Kidney (tissue), 14 donors: ENCODE data around the gene MRPL34. TPM values are rescaled to one million over a fixed set of nuclear protein-coding genes. Genes with fewer than 3 reads are reported as not detected.

Experiments
- DNase-seq, 5 donors: peaks; one replicate each; pipeline ENCODE4 v3.0.0-alpha.2; 2013 to 2020
- FAIRE-seq: peaks from 2 replicates; lab custom pipeline; 2012; peaks lifted over from hg19 to GRCh38; lab: Jason Lieb, UNC
- H3K27ac ChIP-seq, 2 donors: one replicate each; pipeline ENCODE4 v1.7.0; 2013; ENCODE audit warnings: low read depth in 2 of 2, low read length in 2 of 2, inconsistent platforms in 1 of 2
- H3K27me3 ChIP-seq: one replicate; pipeline ENCODE4 v1.7.1; 2013; ENCODE audit warnings: low read length, inconsistent platforms; ENCODE audit not compliant: control insufficient read depth, insufficient read depth
- H3K36me3 ChIP-seq, 3 donors: one replicate each; pipeline versions ENCODE4 v1.7.0 to v1.7.1; 2013; ENCODE audit warnings: low read length in 3 of 3, control low read depth in 1 of 3, inconsistent platforms in 1 of 3; ENCODE audit not compliant: insufficient read depth in 3 of 3, control insufficient read depth in 2 of 3
- H3K4me1 ChIP-seq, 3 donors: one replicate each; pipeline versions ENCODE4 v1.7.0 to v1.7.1; 2013; ENCODE audit warnings: low read length in 3 of 3, inconsistent platforms in 1 of 3, low read depth in 1 of 3; ENCODE audit not compliant: control insufficient read depth in 2 of 3, insufficient read depth in 2 of 3
- H3K4me3 ChIP-seq, 3 donors: one replicate each; pipeline versions ENCODE4 v1.7.0 to v1.8.1; 2013; ENCODE audit warnings: low read length in 3 of 3, control low read depth in 1 of 3, inconsistent platforms in 1 of 3
- H3K9ac ChIP-seq, 3 donors: one replicate each; pipeline versions ENCODE4 v1.7.0 to v1.7.1; 2013; ENCODE audit warnings: low read length in 3 of 3, control low read depth in 1 of 3, inconsistent platforms in 1 of 3
- H3K9me3 ChIP-seq, 3 donors: one replicate each; pipeline versions ENCODE4 v1.7.0 to v1.7.1; 2013; ENCODE audit warnings: low read length in 3 of 3, control low read depth in 1 of 3, inconsistent platforms in 1 of 3; ENCODE audit not compliant: control insufficient read depth in 2 of 3, insufficient read depth in 1 of 3
- CTCF ChIP-seq: IDR thresholded peaks from 3 replicates; pipeline ENCODE4 v1.5.1; 2012; ENCODE audit warnings: mild to moderate bottlenecking, moderate library complexity, borderline replicate concordance; ENCODE audit not compliant: insufficient read depth; ENCODE audit errors: extremely low read depth
- intact Hi-C: fragments of 100-400 bp; cut with DNase I; formaldehyde crosslinking; loops from one replicate; pipeline ENCODE4 v1.11.1; 2022
- polyA plus RNA-seq: library from polyadenylated mRNA; stranded (reverse); fragments of 350-450 nt; fragmentation: Illumina TruSeq; extraction: RNeasy Lipid Tissue Mini Kit (QIAGEN cat#74804); gene quantifications from one replicate; pipeline ENCODE4 v1.2.3, GENCODE V29; 2014; ENCODE audit warnings: low read depth, low replicate concordance; ENCODE audit not compliant: insufficient read depth
- total RNA-seq: library from RNA; stranded (reverse); fragmentation: NEBNext Ultra II Directional; extraction: Animal tissue kit (Norgen Biotek cat#: 25700); gene quantifications from one replicate; pipeline ENCODE4 v1.2.1, GENCODE V29; 2021
- donor health status: control.
- donor health status: control.
- donor health status: control.
- donor health status: control.
- donor health status: control.
- donor health status: DM: yes; HTN: yes; CAD: no.
- donor health status: Normal renal cell carcinoma (clear cell type).

Gene MRPL34
- total and polyA plus RNA-seq, 2 donors from 2014 or later, result 59.3 to 369 TPM

- intact Hi-C loops, result no loop called here
- no peak for TF ChIP-seq CTCF
- Histone ChIP-seq H3K9me3 (no peaks in the 10 kb centered on the region), H3K27me3 (no peaks in the 10 kb centered on the region), H3K4me3 (no peak overlapping the region), H3K9ac (no peak overlapping the region), H3K27ac (no peak overlapping the region), H3K4me1 (no peaks in the 10 kb centered on the region), H3K36me3 (peaks cover 0 to 16% (median 9%) of the 10 kb centered on the region in 3 donors)
- DNase-seq, result no peak
- FAIRE-seq, result no peak
Observed at GRCh38 chr19:17318966-17319365, 13.3 kb downstream of the MRPL34 start.

GRCh38 chr19:17319473-17320238 is 14.0 kb downstream of the MRPL34 start:
- Histone ChIP-seq H3K36me3 (peaks cover 0 to 9% (median 7%) of the 10 kb centered on the region in 3 donors), H3K9ac (no peak overlapping the region), H3K4me1 (no peaks in the 10 kb centered on the region), H3K27me3 (no peaks in the 10 kb centered on the region), H3K9me3 (no peaks in the 10 kb centered on the region), H3K27ac (no peak overlapping the region), H3K4me3 (no peak overlapping the region)
- FAIRE-seq (no peak), DNase-seq (no peak)
- intact Hi-C loops, result no loop called here
- TF ChIP-seq CTCF, result no peak

- Histone ChIP-seq H3K4me3 (no peak overlapping the region), H3K9ac (no peak overlapping the region), H3K27me3 (no peaks in the 10 kb centered on the region), H3K36me3 (peaks cover 0 to 7% (median 6%) of the 10 kb centered on the region in 3 donors), H3K27ac (no peak overlapping the region), H3K4me1 (no peaks in the 10 kb centered on the region), H3K9me3 (no peaks in the 10 kb centered on the region)
- TF ChIP-seq CTCF, result no peak
- intact Hi-C loops, result no loop called here
- FAIRE-seq (no peak), DNase-seq (no peak)
Observed at GRCh38 chr19:17320435-17320834, 14.8 kb downstream of the MRPL34 start.
